Measurements from ENCODE around the gene MPP2. TPM values are rescaled to one million over a fixed set of nuclear protein-coding genes. Genes with fewer than 3 reads are reported as not detected.
A peak's percentile ranks its signal among the peaks of the same experiment; 100 is the strongest.

Gene MPP2
- total RNA-seq, 6 experiments from 2014 or later: 0.62 to 1.3 (median 1.0) TPM

- DNase-seq: no peak
- Mint-ChIP-seq H3K4me3 (no peak overlapping the region), H3K9me3 (no peaks in the 10 kb centered on the region), H3K27ac (no peak overlapping the region), H3K4me1 (ENCODE audit: low read depth) (no peaks in the 10 kb centered on the region), H3K27me3 (ENCODE audit: insufficient read depth) (peaks cover 25% of the 10 kb centered on the region), H3K36me3 (ENCODE audit: low read depth) (no peaks in the 10 kb centered on the region)
- TF ChIP-seq, protein P1, sequence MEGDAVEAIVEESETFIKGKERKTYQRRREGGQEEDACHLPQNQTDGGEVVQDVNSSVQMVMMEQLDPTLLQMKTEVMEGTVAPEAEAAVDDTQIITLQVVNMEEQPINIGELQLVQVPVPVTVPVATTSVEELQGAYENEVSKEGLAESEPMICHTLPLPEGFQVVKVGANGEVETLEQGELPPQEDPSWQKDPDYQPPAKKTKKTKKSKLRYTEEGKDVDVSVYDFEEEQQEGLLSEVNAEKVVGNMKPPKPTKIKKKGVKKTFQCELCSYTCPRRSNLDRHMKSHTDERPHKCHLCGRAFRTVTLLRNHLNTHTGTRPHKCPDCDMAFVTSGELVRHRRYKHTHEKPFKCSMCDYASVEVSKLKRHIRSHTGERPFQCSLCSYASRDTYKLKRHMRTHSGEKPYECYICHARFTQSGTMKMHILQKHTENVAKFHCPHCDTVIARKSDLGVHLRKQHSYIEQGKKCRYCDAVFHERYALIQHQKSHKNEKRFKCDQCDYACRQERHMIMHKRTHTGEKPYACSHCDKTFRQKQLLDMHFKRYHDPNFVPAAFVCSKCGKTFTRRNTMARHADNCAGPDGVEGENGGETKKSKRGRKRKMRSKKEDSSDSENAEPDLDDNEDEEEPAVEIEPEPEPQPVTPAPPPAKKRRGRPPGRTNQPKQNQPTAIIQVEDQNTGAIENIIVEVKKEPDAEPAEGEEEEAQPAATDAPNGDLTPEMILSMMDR (IDR thresholded peaks at IDR 0.05): peak; percentile 38; the same call in 1 of the 2 replicates
These were observed 10.2 kb upstream of the MPP2 start for GRCh38 chr17:43917348-43918025.

- no peak overlapping the region for H3K27ac Mint-ChIP-seq
- TF ChIP-seq, protein P1 (IDR thresholded peaks at IDR 0.05): no peak
- H3K27me3 Mint-ChIP-seq (ENCODE audit: insufficient read depth): peaks cover 23% of the 10 kb centered on the region
- no peaks in the 10 kb centered on the region for H3K9me3 Mint-ChIP-seq
- H3K4me3 Mint-ChIP-seq: no peak overlapping the region
- H3K4me1 Mint-ChIP-seq (ENCODE audit: low read depth): no peaks in the 10 kb centered on the region
- no peak for DNase-seq
- H3K36me3 Mint-ChIP-seq (ENCODE audit: low read depth): no peaks in the 10 kb centered on the region
These were observed 9.6 kb upstream of the MPP2 start for GRCh38 chr17:43917016-43917347.

DNA sequence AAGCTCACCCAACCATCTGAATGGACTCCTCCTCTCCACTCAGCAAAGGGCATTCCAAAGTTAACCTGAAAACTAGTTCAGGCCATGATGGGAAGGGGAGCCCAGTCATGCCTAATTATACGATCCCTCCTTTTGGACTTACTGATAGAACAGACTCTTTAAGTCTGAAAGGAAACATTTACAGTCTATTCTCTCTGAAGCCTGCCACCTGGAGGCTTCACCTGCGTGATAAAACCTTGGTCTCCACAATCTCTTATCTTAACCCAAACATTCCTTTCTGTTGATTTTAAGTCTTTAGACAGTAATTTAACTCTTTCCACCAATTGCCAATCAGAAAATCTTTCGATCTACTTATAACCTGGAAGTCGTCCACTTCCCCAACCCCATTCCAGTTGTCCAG lies 9.0 kb upstream of the MPP2 start:
- Mint-ChIP-seq H3K4me1 (ENCODE audit: low read depth) (no peaks in the 10 kb centered on the region), H3K9me3 (no peaks in the 10 kb centered on the region), H3K27me3 (ENCODE audit: insufficient read depth) (peaks cover 22% of the 10 kb centered on the region), H3K36me3 (ENCODE audit: low read depth) (no peaks in the 10 kb centered on the region), H3K27ac (no peak overlapping the region), H3K4me3 (no peak overlapping the region)
- TF ChIP-seq, protein P1 (IDR thresholded peaks at IDR 0.05): no peak
- DNase-seq: no peak

DNA sequence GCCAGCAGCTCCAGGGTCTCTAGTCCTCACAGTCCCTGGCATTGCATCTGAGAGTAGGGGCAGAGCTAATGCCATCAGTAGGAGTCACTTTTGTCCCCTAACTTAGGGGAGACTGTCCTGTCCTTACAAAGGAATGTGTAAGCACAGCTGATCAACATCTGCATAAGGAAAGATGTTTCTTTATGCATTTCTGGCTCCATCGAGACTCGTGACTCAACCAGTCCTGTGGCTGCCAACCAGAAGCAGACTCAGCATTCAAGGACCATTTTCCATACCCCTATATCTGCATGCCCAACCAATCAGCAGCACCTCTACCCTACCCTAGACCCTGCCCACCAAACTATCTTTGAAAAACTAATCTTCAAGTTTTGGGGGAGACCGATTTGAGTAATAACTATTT lies 8.2 kb upstream of the MPP2 start:
- no peaks in the 10 kb centered on the region for H3K36me3 Mint-ChIP-seq (ENCODE audit: low read depth)
- H3K27me3 Mint-ChIP-seq (ENCODE audit: insufficient read depth): peaks cover 17% of the 10 kb centered on the region
- no peaks in the 10 kb centered on the region for H3K9me3 Mint-ChIP-seq
- H3K4me1 Mint-ChIP-seq (ENCODE audit: low read depth): no peaks in the 10 kb centered on the region
- H3K27ac Mint-ChIP-seq: no peak overlapping the region
- DNase-seq: no peak
- TF ChIP-seq, protein P1 (IDR thresholded peaks at IDR 0.05): no peak
- no peak overlapping the region for H3K4me3 Mint-ChIP-seq

GRCh38 chr17:43914451-43914850 lies 7.1 kb upstream of the MPP2 start:
- TF ChIP-seq, protein P1 (IDR thresholded peaks at IDR 0.05): no peak
- no peaks in the 10 kb centered on the region for H3K36me3 Mint-ChIP-seq (ENCODE audit: low read depth)
- peaks cover 14% of the 10 kb centered on the region for H3K27me3 Mint-ChIP-seq (ENCODE audit: insufficient read depth)
- H3K4me1 Mint-ChIP-seq (ENCODE audit: low read depth): no peaks in the 10 kb centered on the region
- no peak overlapping the region for H3K27ac Mint-ChIP-seq
- H3K4me3 Mint-ChIP-seq: no peak overlapping the region
- DNase-seq: no peak
- no peaks in the 10 kb centered on the region for H3K9me3 Mint-ChIP-seq

Data from HFFc6 (cell line).